CD4-positive, alpha-beta T cell (primary cell): ENCODE results near the gene GNG13. TPM values are rescaled to one million over a fixed set of nuclear protein-coding genes. Genes with fewer than 3 reads are reported as not detected.

Experiments used
- ATAC-seq: fragments of 200-7000 bp; cut with Tn5 transposase; one replicate; pipeline ENCODE4 v1.10.0; 2022; ENCODE audit warnings: mild to moderate bottlenecking; ENCODE audit not compliant: poor library complexity
- CTCF ChIA-PET: fragments of 350-600 bp; sonication (Branson Sonifier 250); formaldehyde crosslinking; loops from one replicate; lab custom pipeline; 2021; ENCODE audit warnings: antibody characterized with exemption, inconsistent platforms; lab: Charles Lee
- POLR2A ChIA-PET: fragments of 350-600 bp; sonication (Branson Sonifier 250); formaldehyde crosslinking; loops from one replicate; lab custom pipeline; 2021; ENCODE audit warnings: antibody characterized with exemption, inconsistent platforms; lab: Charles Lee
- DNase-seq, 14 experiments: peaks; one replicate each; pipeline ENCODE4 v3.0.0-alpha.2; 2013 to 2020; ENCODE audit warnings: mixed read lengths in 2 of 14
- H3K27ac ChIP-seq, 2 donors: one replicate each; pipeline versions ENCODE4 v1.5.1 to v1.7.0; 2013; ENCODE audit warnings: low read length in 2 of 2, low read depth in 1 of 2, mild to moderate bottlenecking in 1 of 2
- H3K27me3 ChIP-seq, 2 experiments: 1 replicate in 1 of 2; 2 replicates in 1 of 2; pipeline versions ENCODE4 v1.6.1 to v1.7.0; 2013; ENCODE audit warnings: low read length in 2 of 2, control low read depth in 1 of 2, mild to moderate bottlenecking in 1 of 2, moderate library complexity in 1 of 2; ENCODE audit not compliant: insufficient read depth in 2 of 2, control insufficient read depth in 1 of 2
- H3K36me3 ChIP-seq: one replicate; pipeline ENCODE4 v1.6.1; 2013; ENCODE audit warnings: low read length, control low read depth; ENCODE audit not compliant: insufficient read depth
- H3K4me1 ChIP-seq: one replicate; pipeline ENCODE4 v1.6.1; 2013; ENCODE audit warnings: low read length, control low read depth; ENCODE audit not compliant: insufficient read depth
- H3K4me3 ChIP-seq: one replicate; pipeline ENCODE4 v1.5.1; 2013; ENCODE audit warnings: mild to moderate bottlenecking, low read length, moderate library complexity
- H3K9me3 ChIP-seq, 2 experiments: 1 replicate in 1 of 2; 2 replicates in 1 of 2; pipeline versions ENCODE4 v1.6.1 to v1.7.0; 2013; ENCODE audit warnings: low read length in 2 of 2, mild to moderate bottlenecking in 2 of 2, control low read depth in 1 of 2, moderate library complexity in 1 of 2; ENCODE audit not compliant: control insufficient read depth in 1 of 2, insufficient read depth in 1 of 2
- H3K27ac Mint-ChIP-seq: one replicate; pipeline ENCODE4 v1.8.0; 2020; ENCODE audit warnings: mixed read lengths
- H3K27me3 Mint-ChIP-seq: one replicate; pipeline ENCODE4 v1.8.0; 2021; ENCODE audit warnings: mixed read lengths
- H3K36me3 Mint-ChIP-seq: one replicate; pipeline ENCODE4 v1.8.0; 2021; ENCODE audit warnings: low read depth, mixed read lengths
- H3K4me1 Mint-ChIP-seq: one replicate; pipeline ENCODE4 v1.8.0; 2021; ENCODE audit warnings: low read depth, mixed read lengths
- H3K4me3 Mint-ChIP-seq: one replicate; pipeline ENCODE4 v1.8.0; 2020; ENCODE audit warnings: mild to moderate bottlenecking, mixed read lengths
- H3K9me3 Mint-ChIP-seq: one replicate; pipeline ENCODE4 v1.8.0; 2020; ENCODE audit warnings: mixed read lengths
- CTCF ChIP-seq: fragments of 200-600 bp; IDR thresholded peaks from one replicate; pipeline ENCODE4 v1.8.0; 2022; ENCODE audit warnings: antibody characterized with exemption, mild to moderate bottlenecking
- intact Hi-C, 2 experiments: fragments of 100-400 bp; cut with DNase I in 1 of 2; cut with micrococcal nuclease in 1 of 2; formaldehyde crosslinking; loops; one replicate each; pipeline versions ENCODE4 v1.15.1 to v1.9.0; 2023 to 2025; cut with DNase I, micrococcal nuclease
- total RNA-seq, 174 experiments: library from RNA in 2 of 174; stranded (reverse) in 2 of 174; gene quantifications; one replicate each; pipeline ENCODE4 v1.2.3 and lab custom pipeline; 2021 to 2026

The GNG13 gene
- total RNA-seq, 2 experiments from 2014 or later, result not detected

GRCh38 chr16:783404-784161 lies 17.0 kb downstream of the GNG13 start:
- ChIA-PET CTCF (no interaction called here), POLR2A (interaction anchor here (1.3 kb wide), 1 partner anchor 67 kb away, joined by 3 read pairs; no protein-coding TSS in a partner anchor)
- DNase-seq (no peak), ATAC-seq (no peak)
- Mint-ChIP-seq H3K4me1 (no peaks in the 10 kb centered on the region), H3K27me3 (no peaks in the 10 kb centered on the region), H3K9me3 (no peaks in the 10 kb centered on the region), H3K27ac (no peak overlapping the region), H3K4me3 (no peak overlapping the region), H3K36me3 (peaks cover 6% of the 10 kb centered on the region)
- H3K27ac ChIP-seq, result no peak overlapping the region
- H3K36me3 ChIP-seq, result peaks cover 10% of the 10 kb centered on the region
- no peaks in the 10 kb centered on the region for H3K27me3 ChIP-seq
- intact Hi-C loops, result no loop called here
- no peaks in the 10 kb centered on the region for H3K9me3 ChIP-seq
- H3K4me1 ChIP-seq, result peaks cover 22% of the 10 kb centered on the region
- H3K4me3 ChIP-seq, result no peak overlapping the region
- TF ChIP-seq CTCF, result no peak

GRCh38 chr16:782766-783403 lies 17.6 kb downstream of the GNG13 start:
- no peaks in the 10 kb centered on the region for H3K9me3 Mint-ChIP-seq
- CTCF ChIA-PET, result no interaction called here
- TF ChIP-seq CTCF, result no peak

GRCh38 chr16:782258-782657 lies 18.3 kb downstream of the GNG13 start:
- POLR2A ChIA-PET, result no interaction called here
- Histone ChIP-seq H3K36me3 (peaks cover 10% of the 10 kb centered on the region), H3K4me3 (no peak overlapping the region), H3K27ac (no peak overlapping the region), H3K9me3 (no peaks in the 10 kb centered on the region), H3K27me3 (no peaks in the 10 kb centered on the region), H3K4me1 (peaks cover 15% of the 10 kb centered on the region)
- intact Hi-C loops, result no loop called here
- Mint-ChIP-seq H3K9me3 (no peaks in the 10 kb centered on the region), H3K4me1 (no peaks in the 10 kb centered on the region), H3K27me3 (peaks cover 5% of the 10 kb centered on the region), H3K4me3 (no peak overlapping the region), H3K27ac (no peak overlapping the region), H3K36me3 (peaks cover 6% of the 10 kb centered on the region)
- ATAC-seq, result no peak
- TF ChIP-seq CTCF, result no peak
- no peak for DNase-seq
- CTCF ChIA-PET, result no interaction called here

More at GRCh38 chr16:782766-783403, 17.6 kb downstream of the GNG13 start:
- peaks cover 6% of the 10 kb centered on the region for H3K36me3 Mint-ChIP-seq
- Histone ChIP-seq H3K36me3 (peaks cover 10% of the 10 kb centered on the region), H3K4me3 (no peak overlapping the region), H3K9me3 (no peaks in the 10 kb centered on the region), H3K27me3 (no peaks in the 10 kb centered on the region), H3K4me1 (peaks cover 21% of the 10 kb centered on the region), H3K27ac (no peak overlapping the region)
- H3K4me1 Mint-ChIP-seq, result no peaks in the 10 kb centered on the region
- intact Hi-C loops, result no loop called here
- no peak for DNase-seq
- H3K27me3 Mint-ChIP-seq, result peaks cover under 1% of the 10 kb centered on the region
- POLR2A ChIA-PET, result interaction anchor here (1.3 kb wide), 1 partner anchor 67 kb away, joined by 3 read pairs; no protein-coding TSS in a partner anchor
- H3K4me3 Mint-ChIP-seq, result no peak overlapping the region
- no peak for ATAC-seq
- no peak overlapping the region for H3K27ac Mint-ChIP-seq
